ENCODE measurements around the gene KMT5B. TPM values are rescaled to one million over a fixed set of nuclear protein-coding genes. Genes with fewer than 3 reads are reported as not detected.

The KMT5B gene
- total RNA-seq, 2 donors from 2014 or later, result 28.8 to 29.8 TPM

GRCh38 chr11:68223275-68223674 lies 10.2 kb upstream of the KMT5B start:
- ATAC-seq (no peak), DNase-seq (no peak)
- intact Hi-C loops (cut with DNase I), result no loop called here

GRCh38 chr11:68221406-68221805 lies 8.3 kb upstream of the KMT5B start:
- DNase-seq, result no peak
- no peak for ATAC-seq
- intact Hi-C loops (cut with DNase I), result no loop called here

GRCh38 chr11:68216171-68216938 lies 3.3 kb upstream of the KMT5B start:
- ATAC-seq (peak in 1 of 2 donors; percentile 17), DNase-seq (no peak)
- intact Hi-C loops (cut with DNase I), result no loop called here

- DNase-seq (no peak), ATAC-seq (no peak)
- intact Hi-C loops (cut with DNase I), result no loop called here
Observed at GRCh38 chr11:68215524-68216170, 2.6 kb upstream of the KMT5B start.

GRCh38 chr11:68215087-68215445 lies 2.0 kb upstream of the KMT5B start:
- intact Hi-C loops (cut with DNase I), result no loop called here
- no peak for DNase-seq
- no peak for ATAC-seq

GRCh38 chr11:68214173-68215086 lies 1.3 kb upstream of the KMT5B start:
- intact Hi-C loops (cut with DNase I), result no loop called here
- ATAC-seq (peak; percentile 6 to 28), DNase-seq (peak; percentile 52)

- DNase-seq (peak; percentile 90), ATAC-seq (peak; percentile 68 to 70)
- intact Hi-C loops (cut with DNase I), result no loop called here
Observed at GRCh38 chr11:68213555-68214172, 568 bp upstream of the KMT5B start.

GRCh38 chr11:68212421-68213134 lies 518 bp downstream of the KMT5B start:
- intact Hi-C loops (cut with DNase I), result no loop called here
- peak; percentile 80 for DNase-seq
- ATAC-seq, result peak; percentile 64 to 71

- intact Hi-C loops (cut with DNase I), result no loop called here
- ATAC-seq (no peak), DNase-seq (no peak)
Observed at GRCh38 chr11:68211546-68211945, 1.6 kb downstream of the KMT5B start.

- ATAC-seq, result peak in 1 of 2 donors; percentile 29
- no peak for DNase-seq
- intact Hi-C loops (cut with DNase I), result loop anchor here in 1 of 2 donors (10.0 kb wide), 1 partner anchor 171 kb away; the partner anchor contains the start of genes NDUFS8 and TCIRG1
Observed at GRCh38 chr11:68206211-68206610, 6.9 kb downstream of the KMT5B start.

- no peak for DNase-seq
- intact Hi-C loops (cut with DNase I), result loop anchor here in 1 of 2 donors (10.0 kb wide), 1 partner anchor 170 kb away; the partner anchor contains the start of genes NDUFS8 and TCIRG1
- ATAC-seq, result no peak
Observed at GRCh38 chr11:68204402-68204801, 8.7 kb downstream of the KMT5B start.

GRCh38 chr11:68202165-68202564 lies 10.9 kb downstream of the KMT5B start:
- DNase-seq (no peak), ATAC-seq (no peak)
- intact Hi-C loops (cut with DNase I), result loop anchor here in 1 of 2 donors (10.0 kb wide), 1 partner anchor 167 kb away; the partner anchor contains the start of genes NDUFS8 and TCIRG1

GRCh38 chr11:68201492-68201891 lies 11.6 kb downstream of the KMT5B start:
- no peak for ATAC-seq
- intact Hi-C loops (cut with DNase I), result loop anchor here in 1 of 2 donors (10.0 kb wide), 1 partner anchor 167 kb away; the partner anchor contains the start of genes NDUFS8 and TCIRG1
- DNase-seq, result no peak

- ATAC-seq, result peak in 1 of 2 donors; percentile 27
- intact Hi-C loops (cut with DNase I), result loop anchor here in 1 of 2 donors (10.0 kb wide), 1 partner anchor 166 kb away; the partner anchor contains the start of genes NDUFS8 and TCIRG1
- DNase-seq, result no peak
Observed at GRCh38 chr11:68200639-68201038, 12.5 kb downstream of the KMT5B start.

- ATAC-seq (no peak), DNase-seq (no peak)
- intact Hi-C loops (cut with DNase I), result no loop called here
Observed at GRCh38 chr11:68199295-68199987, 13.7 kb downstream of the KMT5B start.

GRCh38 chr11:68196219-68196618 lies 16.9 kb downstream of the KMT5B start:
- intact Hi-C loops (cut with DNase I), result no loop called here
- ATAC-seq (no peak), DNase-seq (no peak)

- ATAC-seq (no peak), DNase-seq (no peak)
- intact Hi-C loops (cut with DNase I), result no loop called here
Observed at GRCh38 chr11:68194675-68195294, 18.3 kb downstream of the KMT5B start.

Data from left cardiac atrium (tissue), 4 donors.